Stimulated activated CD8-positive, alpha-beta memory T cell treated with anti-CD3 and anti-CD28 coated beads, Interleukin-7, amount 100 ng/mL, for 1 hour (primary cell): ENCODE data around the gene MBIP.

ENCODE experiments used
- DNase-seq, 2 donors: peaks; one replicate each; pipeline ENCODE4 v3.0.0-alpha.2; 2020; ENCODE audit warnings: low read depth in 2 of 2

MBIP gene

GRCh38 chr14:36313206-36313605 is 7.2 kb downstream of the MBIP start:
- DNase-seq, result no peak

- DNase-seq, result no peak
Measured at GRCh38 chr14:36306836-36307235, 13.6 kb downstream of the MBIP start.

- DNase-seq, result no peak
Measured at GRCh38 chr14:36304895-36305294, 15.5 kb downstream of the MBIP start.

- DNase-seq, result no peak
Measured at GRCh38 chr14:36303960-36304359, 16.5 kb downstream of the MBIP start.

- DNase-seq, result no peak
Measured at GRCh38 chr14:36302823-36303222, 17.6 kb downstream of the MBIP start.

- no peak for DNase-seq
Measured at GRCh38 chr14:36301159-36301558, 19.3 kb downstream of the MBIP start.

GRCh38 chr14:36300337-36300736 is 20.1 kb downstream of the MBIP start:
- DNase-seq, result no peak

- no peak for DNase-seq
Measured at GRCh38 chr14:36295642-36296627, 24.5 kb downstream of the MBIP start.

- DNase-seq, result no peak
Measured at GRCh38 chr14:36294543-36294942, 25.9 kb downstream of the MBIP start.

- no peak for DNase-seq
Measured at GRCh38 chr14:36293824-36294223, 26.6 kb downstream of the MBIP start.

- DNase-seq, result no peak
Measured at GRCh38 chr14:36289954-36290353, 30.5 kb downstream of the MBIP start.

GRCh38 chr14:36288496-36288895 is 31.9 kb downstream of the MBIP start:
- DNase-seq, result no peak

GRCh38 chr14:36284971-36285595 is 35.4 kb downstream of the MBIP start:
- DNase-seq, result no peak

- no peak for DNase-seq
Measured at GRCh38 chr14:36281309-36281708, 39.1 kb downstream of the MBIP start.

GRCh38 chr14:36279306-36280190 is 40.9 kb downstream of the MBIP start:
- no peak for DNase-seq

- DNase-seq, result no peak
Measured at GRCh38 chr14:36275741-36276140, 44.7 kb downstream of the MBIP start.

- DNase-seq, result no peak
Measured at GRCh38 chr14:36271939-36272907, 48.2 kb downstream of the MBIP start.

- DNase-seq, result no peak
Measured at GRCh38 chr14:36271222-36271621, 49.2 kb downstream of the MBIP start.

GRCh38 chr14:36270191-36270590 is 50.2 kb downstream of the MBIP start:
- DNase-seq, result no peak

- DNase-seq, result no peak
Measured at GRCh38 chr14:36268121-36268520, 52.3 kb downstream of the MBIP start.

GRCh38 chr14:36264595-36264994 is 55.8 kb downstream of the MBIP start:
- no peak for DNase-seq
